Kidney glomerular epithelial cell (primary cell): Measurements from ENCODE around the gene SH3BP4.
A peak's percentile ranks its signal among the peaks of the same experiment; 100 is the strongest.

Experiments used
- DNase-seq: peaks from one replicate; lab custom pipeline; 2025; lab: John Stamatoyannopoulos, UW

The SH3BP4 gene

GRCh38 chr2:235042576-235043515, 91.0 kb downstream of the SH3BP4 start:
- no peak for DNase-seq

- no peak for DNase-seq
Observed at GRCh38 chr2:235043762-235044500, 92.1 kb downstream of the SH3BP4 start.

GRCh38 chr2:235044501-235045271, 92.9 kb downstream of the SH3BP4 start:
- DNase-seq, result no peak

GRCh38 chr2:235045336-235045972, 93.6 kb downstream of the SH3BP4 start:
- no peak for DNase-seq

GRCh38 chr2:235045973-235046343, 94.1 kb downstream of the SH3BP4 start:
- DNase-seq, result no peak

GRCh38 chr2:235046589-235046988, 94.8 kb downstream of the SH3BP4 start:
- no peak for DNase-seq

- no peak for DNase-seq
Observed at GRCh38 chr2:235047171-235048160, 95.6 kb downstream of the SH3BP4 start.

- no peak for DNase-seq
Observed at GRCh38 chr2:235048549-235048948, 96.7 kb downstream of the SH3BP4 start.

GRCh38 chr2:235049069-235049468, 97.3 kb downstream of the SH3BP4 start:
- no peak for DNase-seq

- no peak for DNase-seq
Observed at GRCh38 chr2:235049719-235050118, 97.9 kb downstream of the SH3BP4 start.

GRCh38 chr2:235050980-235051351, 99.1 kb downstream of the SH3BP4 start:
- peak; percentile 60 for DNase-seq

GRCh38 chr2:235051436-235052260, 99.8 kb downstream of the SH3BP4 start:
- DNase-seq, result no peak

GRCh38 chr2:235052514-235053354, 100.9 kb downstream of the SH3BP4 start:
- DNase-seq, result no peak

- DNase-seq, result no peak
Observed at GRCh38 chr2:235053651-235054050, 101.8 kb downstream of the SH3BP4 start.

GRCh38 chr2:235054475-235054874, 102.7 kb downstream of the SH3BP4 start:
- DNase-seq, result no peak

- no peak for DNase-seq
Observed at GRCh38 chr2:235054919-235055318, 103.1 kb downstream of the SH3BP4 start.

GRCh38 chr2:235055891-235056516, 104.2 kb downstream of the SH3BP4 start:
- no peak for DNase-seq

- no peak for DNase-seq
Observed at GRCh38 chr2:235056768-235057167, 105.0 kb downstream of the SH3BP4 start.
